Activated T-cell treated with anti-CD3 and anti-CD28 coated beads, Interleukin-2, amount 50 U/mL, for 4 hours (primary cell): Measurements from ENCODE around the gene STIM1. TPM values are rescaled to one million over a fixed set of nuclear protein-coding genes. Genes with fewer than 3 reads are reported as not detected.
A peak's percentile ranks its signal among the peaks of the same experiment; 100 is the strongest.

Experiments
- ATAC-seq, 2 donors: fragments of 200-7000 bp; cut with Tn5 transposase; one replicate each; pipeline ENCODE4 v1.10.0; 2021
- DNase-seq: peaks from one replicate; pipeline ENCODE4 v3.0.0-alpha.2; 2020
- H3K27me3 Mint-ChIP-seq: one replicate; pipeline ENCODE4 v1.8.0; 2021; ENCODE audit warnings: low read depth, mixed read lengths
- H3K36me3 Mint-ChIP-seq: one replicate; pipeline ENCODE4 v1.8.0; 2022; ENCODE audit warnings: mixed read lengths; ENCODE audit not compliant: insufficient read depth
- H3K4me1 Mint-ChIP-seq: one replicate; pipeline ENCODE4 v1.8.0; 2021; ENCODE audit warnings: low read depth, mixed read lengths
- H3K4me3 Mint-ChIP-seq: one replicate; pipeline ENCODE4 v1.8.0; 2021; ENCODE audit warnings: mild to moderate bottlenecking, moderate library complexity, mixed read lengths
- H3K9me3 Mint-ChIP-seq: one replicate; pipeline ENCODE4 v1.8.0; 2021; ENCODE audit warnings: mixed read lengths
- total RNA-seq, 3 donors: library from RNA; stranded (reverse); gene quantifications; one replicate each; pipeline ENCODE4 v1.2.1, GENCODE V29; 2021

The STIM1 gene
- total RNA-seq, 3 donors from 2014 or later: 35.6 to 42.5 (median 37.4) TPM

- Mint-ChIP-seq H3K36me3 (peaks cover 12% of the 10 kb centered on the region), H3K9me3 (no peaks in the 10 kb centered on the region), H3K4me3 (peak overlapping the region; percentile 44), H3K27me3 (no peaks in the 10 kb centered on the region), H3K4me1 (peaks cover 85% of the 10 kb centered on the region)
- ATAC-seq (peak in 1 of 2 donors; percentile 13), DNase-seq (no peak)
Observed at GRCh38 chr11:3942160-3942955, 86.9 kb downstream of the STIM1 start.

GRCh38 chr11:3942956-3943497 lies 87.6 kb downstream of the STIM1 start:
- peaks cover 88% of the 10 kb centered on the region for H3K4me1 Mint-ChIP-seq
- ATAC-seq (no peak), DNase-seq (no peak)
- H3K27me3 Mint-ChIP-seq: no peaks in the 10 kb centered on the region
- H3K36me3 Mint-ChIP-seq: peaks cover 12% of the 10 kb centered on the region
- no peak overlapping the region for H3K4me3 Mint-ChIP-seq
- H3K9me3 Mint-ChIP-seq: no peaks in the 10 kb centered on the region

DNA sequence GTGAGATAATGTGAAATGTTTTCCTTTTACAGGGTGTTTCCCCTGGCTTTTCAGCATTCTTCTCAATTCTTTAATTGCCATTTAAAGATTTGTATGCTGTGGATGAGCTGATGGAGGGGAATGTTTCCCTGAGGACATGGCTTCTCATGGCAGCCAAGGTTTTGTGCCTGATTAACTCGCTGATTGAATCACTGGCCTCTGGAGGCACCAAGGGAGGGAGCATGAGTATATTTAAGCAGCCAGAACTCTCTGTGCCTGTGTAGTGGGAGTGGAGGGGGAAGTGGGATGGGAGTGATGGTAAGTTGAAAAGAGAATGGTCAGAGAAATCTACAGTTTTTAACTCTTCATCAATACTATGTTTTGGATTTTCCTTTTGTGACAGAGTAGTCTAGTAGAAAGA lies 88.7 kb downstream of the STIM1 start:
- ATAC-seq: no peak
- Mint-ChIP-seq H3K4me3 (no peak overlapping the region), H3K36me3 (peaks cover 15% of the 10 kb centered on the region), H3K9me3 (no peaks in the 10 kb centered on the region), H3K27me3 (no peaks in the 10 kb centered on the region), H3K4me1 (peaks cover 91% of the 10 kb centered on the region)
- no peak for DNase-seq

DNA sequence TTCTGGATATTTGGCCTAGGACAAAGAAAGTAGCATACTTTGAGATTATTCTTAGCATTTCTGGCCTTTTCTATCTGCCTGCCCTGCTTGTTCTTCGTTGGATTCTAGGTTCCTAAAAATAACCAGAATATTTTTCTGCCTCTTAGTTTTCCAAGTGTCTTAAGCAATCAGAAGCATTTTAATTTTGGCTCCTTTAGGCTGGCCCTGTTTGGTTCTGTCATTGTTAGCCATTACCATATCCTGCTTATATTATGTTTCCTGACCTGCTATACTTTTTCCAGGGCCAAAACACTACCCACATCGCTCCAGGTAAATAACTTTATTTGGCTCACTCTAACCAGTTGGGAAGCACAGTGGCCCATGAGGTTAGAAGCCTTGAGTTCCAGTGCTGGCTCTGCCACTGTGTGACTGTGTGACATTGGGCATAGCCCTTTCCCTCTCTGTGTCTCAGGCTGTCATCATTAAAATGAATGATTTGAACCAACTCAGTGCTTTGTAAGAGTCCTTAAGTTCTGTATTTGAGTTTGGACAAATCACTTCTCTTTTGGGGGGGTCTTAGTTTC lies 91.1 kb downstream of the STIM1 start:
- DNase-seq (no peak), ATAC-seq (no peak)
- Mint-ChIP-seq H3K9me3 (no peaks in the 10 kb centered on the region), H3K4me3 (peak overlapping the region; percentile 52), H3K4me1 (peaks cover 95% of the 10 kb centered on the region), H3K27me3 (no peaks in the 10 kb centered on the region), H3K36me3 (peaks cover 14% of the 10 kb centered on the region)

- Mint-ChIP-seq H3K9me3 (no peaks in the 10 kb centered on the region), H3K4me1 (peaks cover 95% of the 10 kb centered on the region), H3K4me3 (peak overlapping the region; percentile 52), H3K27me3 (no peaks in the 10 kb centered on the region), H3K36me3 (peaks cover 14% of the 10 kb centered on the region)
- ATAC-seq (peak; percentile 58 to 67), DNase-seq (peak; percentile 18)
Observed at GRCh38 chr11:3947061-3947460, 91.6 kb downstream of the STIM1 start.

GRCh38 chr11:3949125-3949524 lies 93.7 kb downstream of the STIM1 start:
- DNase-seq: no peak
- peaks cover 15% of the 10 kb centered on the region for H3K36me3 Mint-ChIP-seq
- peaks cover 93% of the 10 kb centered on the region for H3K4me1 Mint-ChIP-seq
- H3K9me3 Mint-ChIP-seq: no peaks in the 10 kb centered on the region
- no peaks in the 10 kb centered on the region for H3K27me3 Mint-ChIP-seq
- peak; percentile 85 to 90 for ATAC-seq
- H3K4me3 Mint-ChIP-seq: no peak overlapping the region

DNA sequence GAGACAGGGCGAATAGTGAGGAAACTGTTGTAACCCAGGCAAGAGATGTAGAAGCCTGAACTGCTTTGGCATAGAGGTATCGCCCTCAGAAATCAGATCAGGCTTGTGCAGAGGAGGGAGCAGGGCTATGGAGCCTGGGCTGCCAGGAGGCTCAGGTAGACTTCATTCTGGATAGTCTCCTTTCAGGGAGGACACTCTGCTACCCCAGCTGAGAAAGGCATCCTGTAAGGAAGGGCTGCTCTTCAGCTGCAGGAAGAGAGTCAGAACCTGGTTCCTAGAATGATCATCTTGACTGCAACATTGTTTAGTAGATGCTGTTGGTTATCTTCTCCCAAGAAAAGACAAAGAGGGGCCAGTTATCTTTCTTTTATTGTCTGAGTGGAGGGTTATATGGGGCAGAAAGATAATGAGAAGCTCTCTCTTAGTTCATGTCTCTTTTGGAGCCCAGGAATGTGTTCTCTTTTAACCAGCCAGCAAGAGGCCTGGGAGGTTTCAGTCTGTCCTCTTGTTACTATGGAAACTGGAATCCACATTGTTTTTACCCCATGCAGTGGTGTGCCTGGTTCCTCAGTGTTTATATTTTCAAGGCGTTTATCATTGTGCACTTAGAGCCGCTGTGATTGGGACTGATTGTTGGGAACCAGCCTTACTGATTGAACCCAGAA lies 95.7 kb downstream of the STIM1 start:
- ATAC-seq (no peak), DNase-seq (no peak)
- Mint-ChIP-seq H3K27me3 (no peaks in the 10 kb centered on the region), H3K9me3 (peaks cover 5% of the 10 kb centered on the region), H3K4me3 (no peak overlapping the region), H3K36me3 (peaks cover 15% of the 10 kb centered on the region), H3K4me1 (peaks cover 95% of the 10 kb centered on the region)

GRCh38 chr11:3952715-3953114 lies 97.3 kb downstream of the STIM1 start:
- Mint-ChIP-seq H3K9me3 (peaks cover 5% of the 10 kb centered on the region), H3K27me3 (no peaks in the 10 kb centered on the region), H3K36me3 (peaks cover 12% of the 10 kb centered on the region), H3K4me3 (no peak overlapping the region), H3K4me1 (peaks cover 86% of the 10 kb centered on the region)
- DNase-seq: no peak
- ATAC-seq: no peak

DNA sequence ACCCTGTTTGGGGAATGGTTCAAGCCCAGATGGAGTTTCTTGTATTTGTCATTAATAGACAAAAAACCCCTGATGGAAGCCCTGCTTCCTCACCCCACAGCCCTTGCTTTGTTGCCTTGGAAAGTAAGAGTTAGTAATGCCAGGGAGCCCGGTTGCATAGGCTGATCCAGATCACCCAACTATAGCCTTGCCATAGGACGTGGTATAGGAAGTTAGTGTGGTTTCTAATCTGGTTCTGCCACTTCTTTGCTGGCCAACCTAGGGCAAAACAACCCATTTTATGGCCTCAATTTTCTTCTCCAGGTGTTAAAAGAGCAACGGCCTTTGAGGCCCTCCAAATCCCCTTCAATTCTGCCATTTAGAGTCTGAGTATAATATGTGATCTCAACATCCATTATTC lies 97.9 kb downstream of the STIM1 start:
- Mint-ChIP-seq H3K36me3 (peaks cover 12% of the 10 kb centered on the region), H3K9me3 (peaks cover 5% of the 10 kb centered on the region), H3K4me3 (no peak overlapping the region), H3K27me3 (no peaks in the 10 kb centered on the region), H3K4me1 (peaks cover 85% of the 10 kb centered on the region)
- ATAC-seq (no peak), DNase-seq (no peak)

DNA sequence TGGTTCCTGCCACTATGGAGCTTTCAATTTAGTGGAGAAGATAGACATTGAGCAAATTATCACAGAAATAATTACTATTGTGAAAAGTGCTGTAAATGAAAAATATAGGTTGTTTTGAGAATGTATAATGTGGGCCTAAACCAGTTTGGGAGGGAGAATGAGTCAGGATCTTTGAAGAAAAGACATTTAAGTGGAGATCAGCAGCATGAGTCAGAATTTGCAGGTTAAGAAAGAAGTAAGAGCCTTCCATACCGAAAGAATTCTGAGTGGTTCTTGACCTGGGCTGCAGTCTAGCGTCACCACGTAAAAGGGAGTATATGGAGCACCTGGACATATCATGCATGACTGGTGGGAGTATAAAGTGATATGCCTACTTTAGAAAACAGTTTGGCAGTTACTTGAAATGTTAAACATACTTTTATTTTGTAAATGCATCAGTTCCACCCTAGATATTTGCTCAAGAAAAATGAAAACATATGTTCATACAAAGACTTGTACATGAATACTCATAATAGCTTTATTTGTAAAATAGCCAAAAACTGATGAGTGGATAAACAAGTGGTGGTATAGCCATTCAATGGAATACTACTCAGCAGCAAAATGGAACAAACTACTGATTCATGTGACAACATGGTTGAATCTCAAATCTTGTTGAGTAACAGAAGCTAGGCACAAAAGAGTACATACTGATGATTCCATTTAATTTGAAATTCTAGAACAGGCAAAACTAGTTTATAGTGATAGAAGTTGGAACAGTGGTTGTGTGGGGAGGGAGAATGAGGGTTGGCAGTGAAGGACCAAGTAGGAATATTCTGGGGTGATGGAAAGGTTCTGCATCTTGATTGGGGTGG lies 99.2 kb downstream of the STIM1 start:
- Mint-ChIP-seq H3K27me3 (no peaks in the 10 kb centered on the region), H3K9me3 (peaks cover 5% of the 10 kb centered on the region), H3K4me1 (peaks cover 85% of the 10 kb centered on the region), H3K36me3 (peaks cover 9% of the 10 kb centered on the region), H3K4me3 (peak overlapping the region; percentile 39)
- DNase-seq (no peak), ATAC-seq (peak; percentile 71 to 73)

DNA sequence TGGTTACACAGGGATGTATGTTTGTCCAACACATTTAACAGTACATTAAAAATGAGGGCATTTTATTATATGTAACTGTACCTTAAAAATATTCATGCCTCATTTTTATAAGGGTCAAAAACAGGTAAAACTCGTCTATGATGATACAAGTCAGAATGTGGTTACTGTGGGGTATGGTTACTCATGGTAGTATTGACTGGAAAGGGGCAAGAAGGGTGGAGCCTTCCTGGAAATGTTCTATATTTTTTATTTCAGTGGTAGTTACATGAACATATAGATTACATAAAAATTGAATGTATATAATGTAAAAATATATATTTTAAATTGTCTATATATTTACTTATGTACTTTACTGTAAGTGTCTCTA lies 99.8 kb downstream of the STIM1 start:
- Mint-ChIP-seq H3K4me1 (peaks cover 84% of the 10 kb centered on the region), H3K27me3 (no peaks in the 10 kb centered on the region), H3K4me3 (peak overlapping the region; percentile 39), H3K9me3 (peaks cover 5% of the 10 kb centered on the region), H3K36me3 (peaks cover 7% of the 10 kb centered on the region)
- ATAC-seq (peak; percentile 39 to 42), DNase-seq (no peak)

- Mint-ChIP-seq H3K4me1 (peaks cover 80% of the 10 kb centered on the region), H3K9me3 (peaks cover 5% of the 10 kb centered on the region), H3K36me3 (peaks cover 7% of the 10 kb centered on the region), H3K27me3 (no peaks in the 10 kb centered on the region), H3K4me3 (no peak overlapping the region)
- no peak for DNase-seq
- no peak for ATAC-seq
Observed at GRCh38 chr11:3956038-3956437, 100.6 kb downstream of the STIM1 start.

DNA sequence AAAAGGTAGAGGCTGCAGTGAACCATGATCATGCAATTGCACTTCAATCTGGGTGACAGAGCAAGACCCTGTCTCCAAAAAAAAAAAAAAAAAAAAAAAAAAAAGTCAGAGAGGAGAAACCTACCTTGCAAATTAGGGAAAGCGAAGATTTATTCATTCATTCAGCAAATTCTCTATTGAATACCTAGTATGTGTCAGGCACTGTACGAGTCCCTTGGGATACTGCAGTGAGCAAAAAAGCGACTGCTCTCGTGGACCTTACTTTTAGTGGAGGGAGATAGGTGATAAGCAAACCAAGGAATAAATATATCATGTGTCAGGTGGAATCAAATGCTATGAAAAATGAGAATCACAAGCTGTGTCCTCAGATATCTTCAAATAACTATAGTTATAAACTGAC lies 101.3 kb downstream of the STIM1 start:
- Mint-ChIP-seq H3K36me3 (peaks cover 7% of the 10 kb centered on the region), H3K9me3 (peaks cover 5% of the 10 kb centered on the region), H3K4me3 (no peak overlapping the region), H3K27me3 (no peaks in the 10 kb centered on the region), H3K4me1 (peaks cover 77% of the 10 kb centered on the region)
- no peak for DNase-seq
- ATAC-seq: no peak

GRCh38 chr11:3957437-3957836 lies 102.0 kb downstream of the STIM1 start:
- Mint-ChIP-seq H3K9me3 (peaks cover 5% of the 10 kb centered on the region), H3K27me3 (no peaks in the 10 kb centered on the region), H3K4me1 (peaks cover 77% of the 10 kb centered on the region), H3K36me3 (peaks cover 9% of the 10 kb centered on the region), H3K4me3 (no peak overlapping the region)
- ATAC-seq (no peak), DNase-seq (no peak)
